Measurements from ENCODE around the gene SLC41A3. TPM values are rescaled to one million over a fixed set of nuclear protein-coding genes. Genes with fewer than 3 reads are reported as not detected.
A peak's percentile ranks its signal among the peaks of the same experiment; 100 is the strongest.

The SLC41A3 gene
- total and polyA plus RNA-seq, 2 of the 8 experiments (the other 6 are each of a cell fraction or from before 2014, with no cell fraction given): 30.2 to 56.4 TPM

GRCh38 chr3:126033051-126033745 is 50.7 kb downstream of the SLC41A3 start:
- Histone ChIP-seq H2AFZ (ENCODE audit: low read length) (no peak overlapping the region), H4K5ac (ENCODE audit: insufficient read length, low read depth, low read length) (no peak overlapping the region), H3K4me3 (ENCODE audit: extremely low read depth in 1 of 4, insufficient read depth in 2 of 4, low read depth in 3 of 4, low read length in 4 of 4) (no peak overlapping the region), H2BK12ac (ENCODE audit: low read depth, low read length) (no peak overlapping the region), H3K4me2 (ENCODE audit: insufficient read depth in 1 of 2, low read depth in 2 of 2, low read length in 2 of 2) (no peak overlapping the region), H3K79me2 (ENCODE audit: control insufficient read depth in 1 of 2, insufficient read depth in 2 of 2, low read length in 2 of 2) (no peaks in the 10 kb centered on the region), H3K9ac (replicated peaks in 1 of 4; ENCODE audit: extremely low read depth in 1 of 4, low read depth in 3 of 4, low read length in 3 of 4) (no peak overlapping the region), H3K36me3 (ENCODE audit: control insufficient read depth in 2 of 4, insufficient read depth in 4 of 4, low read length in 3 of 4) (peaks cover 0 to 7% (median 3%) of the 10 kb centered on the region in 4 experiments; a peak in 3 of 8 replicates), H3K56ac (replicated peaks; ENCODE audit: insufficient read length, low read depth, low read length) (no peak overlapping the region), H3K27ac (ENCODE audit: low read depth, low read length) (no peak overlapping the region), H2BK120ac (replicated peaks; ENCODE audit: low read depth, low read length) (no peak overlapping the region), H3K23me2 (ENCODE audit: low read depth, low read length) (no peaks in the 10 kb centered on the region), H4K8ac (ENCODE audit: extremely low read depth, insufficient read depth, low read length) (no peak overlapping the region), H2BK15ac (ENCODE audit: low read length) (no peak overlapping the region), H3K14ac (ENCODE audit: insufficient read length) (no peak overlapping the region), H3K18ac (ENCODE audit: extremely low read depth, low read length) (no peak overlapping the region), H3K27me3 (replicated peaks in 1 of 4; ENCODE audit: control insufficient read depth in 3 of 4, extremely low read depth in 1 of 4, insufficient read depth in 3 of 4, low read length in 3 of 4) (no peaks in the 10 kb centered on the region), H4K91ac (replicated peaks; ENCODE audit: insufficient read length, low read length) (no peak overlapping the region), H3K23ac (ENCODE audit: insufficient read length) (no peak overlapping the region), H3K4ac (replicated peaks; ENCODE audit: insufficient read length, low read depth, low read length) (no peak overlapping the region), H3K79me1 (ENCODE audit: low read depth, low read length) (no peaks in the 10 kb centered on the region), H3K9me3 (ENCODE audit: insufficient read depth in 2 of 2, low read depth in 1 of 2, low read length in 1 of 2) (peaks cover 15 to 18% of the 10 kb centered on the region in 2 experiments), H2AK5ac (ENCODE audit: low read depth, low read length) (no peak overlapping the region; the same call in 1 of the 2 replicates), H2BK5ac (ENCODE audit: low read depth, low read length) (no peak overlapping the region), H2BK20ac (ENCODE audit: low read length) (no peak overlapping the region), H3K4me1 (replicated peaks in 1 of 4; ENCODE audit: control insufficient read depth in 3 of 4, insufficient read depth in 4 of 4, low read length in 3 of 4) (peaks cover 0 to 9% (median 2%) of the 10 kb centered on the region in 4 experiments; a peak in 3 of 7 replicates), H4K20me1 (replicated peaks in 1 of 2; ENCODE audit: control insufficient read depth in 1 of 2, insufficient read depth in 2 of 2, low read length in 2 of 2) (no peaks in the 10 kb centered on the region)
- CTCF ChIA-PET (ENCODE audit: partially characterized antibody): no interaction called here
- DNase-seq (ENCODE audit: low read depth in 1 of 2, low spot score in 2 of 2) (peak in 1 of 2 experiments; percentile 23), FAIRE-seq (no peak)
- POLR2A ChIA-PET (ENCODE audit: partially characterized antibody): interaction anchor here (2.7 kb wide), 1 partner anchor 13 kb away, joined by 6 read pairs; no protein-coding TSS in a partner anchor
- TF ChIP-seq JUND (IDR thresholded peaks at IDR 0.05; ENCODE audit: low read length) (no peak), PHF8 (conservative IDR thresholded peaks at IDR 0.05; ENCODE audit: low read depth, low read length) (no peak), SIN3A (conservative IDR thresholded peaks at IDR 0.05 in 1 of 2, IDR thresholded peaks at IDR 0.05 in 1 of 2; ENCODE audit: low read depth in 1 of 2, low read length in 2 of 2) (no peak), POLR2AphosphoS5 (IDR thresholded peaks at IDR 0.05; ENCODE audit: low read depth, low read length) (no peak), CTCF (IDR thresholded peaks at IDR 0.05; ENCODE audit: control extremely low read depth in 1 of 3, insufficient read depth in 1 of 3, low read depth in 1 of 3, low read length in 3 of 3) (no peak), TAF1 (IDR thresholded peaks at IDR 0.05; ENCODE audit: low read depth, low read length) (no peak)
- WGBS, 2 experiments (ENCODE audit: extremely low coverage in 1 of 2, insufficient coverage in 1 of 2, insufficient read length in 1 of 2, insufficient replicate concordance in 2 of 2, low coverage in 1 of 2, low lambda C conversion rate in 2 of 2, missing lambda C conversion rate in 1 of 2): 90% methylated on average over 3 of the region's 3 CpGs; no CpG with 5 or more reads in 1 of the 2 experiments
